CD4-positive, alpha-beta T cell (primary cell): ENCODE data around the gene PLEKHM2. TPM values are rescaled to one million over a fixed set of nuclear protein-coding genes. Genes with fewer than 3 reads are reported as not detected.

Experiments used
- ATAC-seq: fragments of 200-7000 bp; cut with Tn5 transposase; one replicate; pipeline ENCODE4 v1.10.0; 2022; ENCODE audit warnings: mild to moderate bottlenecking; ENCODE audit not compliant: poor library complexity
- CTCF ChIA-PET: fragments of 350-600 bp; sonication (Branson Sonifier 250); formaldehyde crosslinking; loops from one replicate; lab custom pipeline; 2021; ENCODE audit warnings: antibody characterized with exemption, inconsistent platforms; lab: Charles Lee
- POLR2A ChIA-PET: fragments of 350-600 bp; sonication (Branson Sonifier 250); formaldehyde crosslinking; loops from one replicate; lab custom pipeline; 2021; ENCODE audit warnings: antibody characterized with exemption, inconsistent platforms; lab: Charles Lee
- DNase-seq, 14 experiments: peaks; one replicate each; pipeline ENCODE4 v3.0.0-alpha.2; 2013 to 2020; ENCODE audit warnings: mixed read lengths in 2 of 14
- H3K27ac ChIP-seq, 2 donors: one replicate each; pipeline versions ENCODE4 v1.5.1 to v1.7.0; 2013; ENCODE audit warnings: low read length in 2 of 2, low read depth in 1 of 2, mild to moderate bottlenecking in 1 of 2
- H3K27me3 ChIP-seq, 2 experiments: 1 replicate in 1 of 2; 2 replicates in 1 of 2; pipeline versions ENCODE4 v1.6.1 to v1.7.0; 2013; ENCODE audit warnings: low read length in 2 of 2, control low read depth in 1 of 2, mild to moderate bottlenecking in 1 of 2, moderate library complexity in 1 of 2; ENCODE audit not compliant: insufficient read depth in 2 of 2, control insufficient read depth in 1 of 2
- H3K36me3 ChIP-seq: one replicate; pipeline ENCODE4 v1.6.1; 2013; ENCODE audit warnings: low read length, control low read depth; ENCODE audit not compliant: insufficient read depth
- H3K4me1 ChIP-seq: one replicate; pipeline ENCODE4 v1.6.1; 2013; ENCODE audit warnings: low read length, control low read depth; ENCODE audit not compliant: insufficient read depth
- H3K4me3 ChIP-seq: one replicate; pipeline ENCODE4 v1.5.1; 2013; ENCODE audit warnings: mild to moderate bottlenecking, low read length, moderate library complexity
- H3K9me3 ChIP-seq, 2 experiments: 1 replicate in 1 of 2; 2 replicates in 1 of 2; pipeline versions ENCODE4 v1.6.1 to v1.7.0; 2013; ENCODE audit warnings: low read length in 2 of 2, mild to moderate bottlenecking in 2 of 2, control low read depth in 1 of 2, moderate library complexity in 1 of 2; ENCODE audit not compliant: control insufficient read depth in 1 of 2, insufficient read depth in 1 of 2
- H3K27ac Mint-ChIP-seq: one replicate; pipeline ENCODE4 v1.8.0; 2020; ENCODE audit warnings: mixed read lengths
- H3K27me3 Mint-ChIP-seq: one replicate; pipeline ENCODE4 v1.8.0; 2021; ENCODE audit warnings: mixed read lengths
- H3K36me3 Mint-ChIP-seq: one replicate; pipeline ENCODE4 v1.8.0; 2021; ENCODE audit warnings: low read depth, mixed read lengths
- H3K4me1 Mint-ChIP-seq: one replicate; pipeline ENCODE4 v1.8.0; 2021; ENCODE audit warnings: low read depth, mixed read lengths
- H3K4me3 Mint-ChIP-seq: one replicate; pipeline ENCODE4 v1.8.0; 2020; ENCODE audit warnings: mild to moderate bottlenecking, mixed read lengths
- H3K9me3 Mint-ChIP-seq: one replicate; pipeline ENCODE4 v1.8.0; 2020; ENCODE audit warnings: mixed read lengths
- CTCF ChIP-seq: fragments of 200-600 bp; IDR thresholded peaks from one replicate; pipeline ENCODE4 v1.8.0; 2022; ENCODE audit warnings: antibody characterized with exemption, mild to moderate bottlenecking
- intact Hi-C, 2 experiments: fragments of 100-400 bp; cut with DNase I in 1 of 2; cut with micrococcal nuclease in 1 of 2; formaldehyde crosslinking; loops; one replicate each; pipeline versions ENCODE4 v1.15.1 to v1.9.0; 2023 to 2025; cut with DNase I, micrococcal nuclease
- total RNA-seq, 174 experiments: library from RNA in 2 of 174; stranded (reverse) in 2 of 174; gene quantifications; one replicate each; pipeline ENCODE4 v1.2.3 and lab custom pipeline; 2021 to 2026

PLEKHM2 gene
- total RNA-seq, 2 experiments from 2014 or later, result 77.5 to 82.0 TPM

GRCh38 chr1:15705184-15705566, 21.1 kb downstream of the PLEKHM2 start:
- no peak overlapping the region for H3K27ac Mint-ChIP-seq
- no peak for TF ChIP-seq CTCF

DNA sequence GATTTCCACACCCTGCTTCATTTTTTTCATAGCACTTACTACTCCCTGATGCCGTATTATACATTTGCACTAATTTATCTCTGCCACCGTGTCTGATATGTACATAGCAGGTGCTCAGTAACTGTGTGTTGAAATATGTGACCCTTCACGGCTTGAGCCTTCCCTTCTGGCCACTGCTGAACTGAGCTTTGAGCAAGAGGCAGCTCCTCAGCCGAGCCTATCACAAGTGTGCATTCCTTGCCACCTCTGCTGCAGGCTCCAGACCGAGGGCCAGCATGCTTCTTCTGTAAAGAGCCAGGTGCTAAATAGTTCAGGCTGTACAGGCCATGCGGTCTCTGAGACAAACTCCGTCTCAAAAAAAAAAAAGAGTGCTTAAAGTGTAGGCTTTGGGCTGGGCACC, 22.6 kb downstream of the PLEKHM2 start:
- POLR2A ChIA-PET, result no interaction called here
- CTCF ChIA-PET, result no interaction called here
- Mint-ChIP-seq H3K4me1 (peaks cover 24% of the 10 kb centered on the region), H3K27me3 (no peaks in the 10 kb centered on the region), H3K36me3 (peaks cover 22% of the 10 kb centered on the region), H3K4me3 (no peak overlapping the region), H3K27ac (no peak overlapping the region), H3K9me3 (no peaks in the 10 kb centered on the region)
- no peaks in the 10 kb centered on the region for H3K9me3 ChIP-seq
- peaks cover 9% of the 10 kb centered on the region for H3K36me3 ChIP-seq
- DNase-seq (no peak), ATAC-seq (no peak)
- no peaks in the 10 kb centered on the region for H3K27me3 ChIP-seq
- intact Hi-C loops, result no loop called here
- H3K4me3 ChIP-seq, result no peak overlapping the region
- H3K27ac ChIP-seq, result no peak overlapping the region
- H3K4me1 ChIP-seq, result peaks cover 3% of the 10 kb centered on the region
- no peak for TF ChIP-seq CTCF

More at GRCh38 chr1:15705184-15705566, 21.1 kb downstream of the PLEKHM2 start:
- intact Hi-C loops, result no loop called here
- H3K27me3 Mint-ChIP-seq, result no peaks in the 10 kb centered on the region
- no peaks in the 10 kb centered on the region for H3K9me3 Mint-ChIP-seq
- no peaks in the 10 kb centered on the region for H3K27me3 ChIP-seq
- peaks cover 22% of the 10 kb centered on the region for H3K36me3 Mint-ChIP-seq
- POLR2A ChIA-PET, result no interaction called here
- peaks cover 11% of the 10 kb centered on the region for H3K36me3 ChIP-seq
- DNase-seq (no peak), ATAC-seq (no peak)
- peaks cover 5% of the 10 kb centered on the region for H3K4me1 ChIP-seq
- H3K27ac ChIP-seq, result no peak overlapping the region
- H3K4me1 Mint-ChIP-seq, result peaks cover 24% of the 10 kb centered on the region
- no peak overlapping the region for H3K4me3 ChIP-seq
- CTCF ChIA-PET, result interaction anchor here (0.6 kb wide), 1 partner anchor 9 kb away, joined by 3 read pairs; no protein-coding TSS in a partner anchor
- no peaks in the 10 kb centered on the region for H3K9me3 ChIP-seq
- no peak overlapping the region for H3K4me3 Mint-ChIP-seq

DNA sequence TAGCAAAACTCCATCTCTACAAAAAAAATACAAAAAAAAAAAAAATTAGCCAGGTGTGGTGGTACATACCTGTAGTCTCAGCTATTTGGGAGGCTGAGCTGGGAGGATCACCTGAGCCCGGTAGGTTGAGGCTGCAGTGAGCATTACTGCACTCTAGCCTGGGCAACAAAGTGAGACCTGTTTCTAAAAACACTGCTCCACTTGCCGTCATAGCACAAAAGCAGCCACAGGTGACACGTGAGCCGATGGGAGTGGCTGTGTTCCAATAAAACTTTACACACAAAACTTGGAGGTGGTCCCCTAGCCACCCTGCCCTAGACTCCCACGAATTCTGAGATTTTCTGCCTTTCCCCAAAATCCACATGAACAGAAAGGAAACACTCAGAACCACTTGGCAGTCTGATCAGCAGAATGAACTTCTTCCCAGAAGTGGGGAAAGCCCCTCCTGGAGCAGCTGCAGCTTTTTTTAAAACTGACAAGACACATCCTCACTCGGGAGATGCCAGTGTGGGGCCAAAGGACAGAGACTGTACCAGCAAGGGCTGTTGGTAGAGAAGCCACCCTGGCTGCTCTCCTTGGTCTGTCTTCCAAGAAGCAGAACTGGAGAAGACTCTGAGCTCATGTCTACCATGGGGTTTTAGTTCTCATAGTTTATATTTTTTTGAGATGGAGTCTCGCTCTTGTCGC, 23.3 kb downstream of the PLEKHM2 start:
- peaks cover 22% of the 10 kb centered on the region for H3K36me3 Mint-ChIP-seq
- Histone ChIP-seq H3K9me3 (no peaks in the 10 kb centered on the region), H3K4me1 (peaks cover 3% of the 10 kb centered on the region), H3K36me3 (peaks cover 9% of the 10 kb centered on the region), H3K27me3 (no peaks in the 10 kb centered on the region), H3K4me3 (no peak overlapping the region), H3K27ac (no peak overlapping the region)
- H3K4me1 Mint-ChIP-seq, result peaks cover 24% of the 10 kb centered on the region
- intact Hi-C loops, result no loop called here
- no peak for ATAC-seq
- no peak overlapping the region for H3K4me3 Mint-ChIP-seq
- no peaks in the 10 kb centered on the region for H3K9me3 Mint-ChIP-seq
- H3K27me3 Mint-ChIP-seq, result no peaks in the 10 kb centered on the region
- no peak for DNase-seq
- ChIA-PET POLR2A (no interaction called here), CTCF (no interaction called here)
- no peak overlapping the region for H3K27ac Mint-ChIP-seq
- no peak for TF ChIP-seq CTCF
